Measurements from ENCODE around the gene TNS1. TPM values are rescaled to one million over a fixed set of nuclear protein-coding genes. Genes with fewer than 3 reads are reported as not detected.

TNS1 gene
- polyA plus RNA-seq, 3 donors, result 0.26 to 1.6 (median 1.5) TPM

GRCh38 chr2:217920879-217921603 lies 81.8 kb downstream of the TNS1 start:
- H3K27ac Mint-ChIP-seq, result no peak overlapping the region
- Histone ChIP-seq H3K9me3 (replicated peaks in 1 of 2; ENCODE audit: control insufficient read depth in 1 of 2, insufficient read depth in 1 of 2, low read length in 2 of 2) (no peaks in the 10 kb centered on the region), H2AFZ (ENCODE audit: insufficient read depth, low read depth, low read length, poor library complexity, severe bottlenecking) (no peak overlapping the region), H3K27me3 (ENCODE audit: control insufficient read depth in 2 of 2, insufficient read depth in 2 of 2, low read length in 2 of 2) (no peaks in the 10 kb centered on the region), H3K36me3 (replicated peaks in 1 of 2; ENCODE audit: control insufficient read depth in 1 of 2, insufficient read depth in 2 of 2, low read length in 2 of 2) (no peaks in the 10 kb centered on the region), H4K20me1 (ENCODE audit: insufficient read depth, low read length) (no peaks in the 10 kb centered on the region), H3K4me1 (ENCODE audit: control insufficient read depth in 1 of 2, insufficient read depth in 2 of 2, low read length in 2 of 2) (no peaks in the 10 kb centered on the region), H3K27ac (ENCODE audit: low read depth in 1 of 2, low read length in 2 of 2) (no peak overlapping the region), H3K4me3 (replicated peaks in 1 of 3; ENCODE audit: low read depth in 2 of 3, low read length in 3 of 3) (no peak overlapping the region), H3K4me2 (replicated peaks; ENCODE audit: extremely low read depth, low read length, poor library complexity, severe bottlenecking) (no peak overlapping the region), H3K79me2 (ENCODE audit: insufficient read depth, low read length) (no peaks in the 10 kb centered on the region), H3K9ac (ENCODE audit: insufficient read depth, low read length, poor library complexity, severe bottlenecking) (no peak overlapping the region)
- H3K9me3 Mint-ChIP-seq, result peaks cover 0 to 1% (median 0%) of the 10 kb centered on the region in 7 donors
- peaks cover 0 to 3% (median 3%) of the 10 kb centered on the region in 3 donors for H3K27me3 Mint-ChIP-seq (ENCODE audit: low read depth in 3 of 3)
- intact Hi-C loops (cut with micrococcal nuclease), result no loop called here
- no peaks in the 10 kb centered on the region for H3K4me1 Mint-ChIP-seq
- H3K4me3 Mint-ChIP-seq, result no peak overlapping the region
- WGBS (ENCODE audit: insufficient coverage), result 91% methylated on average over 5 of the region's 8 CpGs
- TF ChIP-seq CTCF (IDR thresholded peaks at IDR 0.05), result no peak
- DNase-seq, result no peak
- peaks cover 4 to 11% of the 10 kb centered on the region in 2 donors for H3K36me3 Mint-ChIP-seq

- 87% methylated on average over 7 of the region's 13 CpGs for WGBS (ENCODE audit: insufficient coverage)
- no peak overlapping the region for H3K27ac Mint-ChIP-seq
Observed at GRCh38 chr2:217919781-217920351, 82.9 kb downstream of the TNS1 start.

More at GRCh38 chr2:217919781-217920351, 82.9 kb downstream of the TNS1 start:
- no peak for TF ChIP-seq CTCF (IDR thresholded peaks at IDR 0.05)
- Histone ChIP-seq H3K4me2 (replicated peaks; ENCODE audit: extremely low read depth, low read length, poor library complexity, severe bottlenecking) (no peak overlapping the region), H3K27ac (ENCODE audit: low read depth in 1 of 2, low read length in 2 of 2) (no peak overlapping the region), H3K79me2 (ENCODE audit: insufficient read depth, low read length) (no peaks in the 10 kb centered on the region), H3K36me3 (replicated peaks in 1 of 2; ENCODE audit: control insufficient read depth in 1 of 2, insufficient read depth in 2 of 2, low read length in 2 of 2) (peaks cover 0 to 8% of the 10 kb centered on the region in 2 donors), H3K4me1 (ENCODE audit: control insufficient read depth in 1 of 2, insufficient read depth in 2 of 2, low read length in 2 of 2) (no peaks in the 10 kb centered on the region), H3K27me3 (ENCODE audit: control insufficient read depth in 2 of 2, insufficient read depth in 2 of 2, low read length in 2 of 2) (no peaks in the 10 kb centered on the region), H3K9ac (ENCODE audit: insufficient read depth, low read length, poor library complexity, severe bottlenecking) (no peak overlapping the region), H3K9me3 (replicated peaks in 1 of 2; ENCODE audit: control insufficient read depth in 1 of 2, insufficient read depth in 1 of 2, low read length in 2 of 2) (no peaks in the 10 kb centered on the region), H4K20me1 (ENCODE audit: insufficient read depth, low read length) (no peaks in the 10 kb centered on the region), H3K4me3 (replicated peaks in 1 of 3; ENCODE audit: low read depth in 2 of 3, low read length in 3 of 3) (no peak overlapping the region), H2AFZ (ENCODE audit: insufficient read depth, low read depth, low read length, poor library complexity, severe bottlenecking) (no peak overlapping the region)
- Mint-ChIP-seq H3K27me3 (ENCODE audit: low read depth in 3 of 3) (peaks cover 0 to 3% (median 3%) of the 10 kb centered on the region in 3 donors), H3K4me3 (no peak overlapping the region), H3K4me1 (no peaks in the 10 kb centered on the region), H3K9me3 (no peaks in the 10 kb centered on the region), H3K36me3 (peaks cover 9 to 12% of the 10 kb centered on the region in 2 donors)
- no peak for DNase-seq
- intact Hi-C loops (cut with micrococcal nuclease), result no loop called here

Measured in CD14-positive monocyte (primary cell).